Stimulated activated effector memory CD8-positive, alpha-beta T cell treated with anti-CD3 and anti-CD28 coated beads, Interleukin-12 subunit alpha, Interleukin-12 subunit beta, amount 100 ng/mL, for 72 hours (primary cell): ENCODE results near the gene SLCO4A1.
A peak's percentile ranks its signal among the peaks of the same experiment; 100 is the strongest.

Source experiments
- ATAC-seq: fragments of 150-1000 bp; cut with Tn5 transposase; 2 replicates; pipeline ENCODE4 v1.10.0; 2021
- DNase-seq, 2 donors: peaks; one replicate each; pipeline ENCODE4 v3.0.0; 2021 to 2022; ENCODE audit warnings: low spot score in 2 of 2
- H3K27ac Mint-ChIP-seq: one replicate; pipeline ENCODE4 v1.8.0; 2022; ENCODE audit warnings: mild to moderate bottlenecking, mixed read lengths
- H3K36me3 Mint-ChIP-seq: one replicate; pipeline ENCODE4 v1.8.0; 2022; ENCODE audit warnings: mild to moderate bottlenecking, mixed read lengths
- H3K4me1 Mint-ChIP-seq: one replicate; pipeline ENCODE4 v1.8.0; 2022; ENCODE audit warnings: mixed read lengths
- H3K4me3 Mint-ChIP-seq: one replicate; pipeline ENCODE4 v1.8.0; 2022; ENCODE audit warnings: mild to moderate bottlenecking, mixed read lengths
- H3K9me3 Mint-ChIP-seq: one replicate; pipeline ENCODE4 v1.8.0; 2022; ENCODE audit warnings: mixed read lengths

Gene SLCO4A1

GRCh38 chr20:62656919-62657588 lies 14.8 kb downstream of the SLCO4A1 start:
- ATAC-seq: no peak
- H3K36me3 Mint-ChIP-seq: peaks cover 21% of the 10 kb centered on the region
- no peak overlapping the region for H3K4me3 Mint-ChIP-seq
- H3K9me3 Mint-ChIP-seq: no peaks in the 10 kb centered on the region
- peaks cover 7% of the 10 kb centered on the region for H3K4me1 Mint-ChIP-seq
- no peak for DNase-seq
- no peak overlapping the region for H3K27ac Mint-ChIP-seq

GRCh38 chr20:62657589-62657942 lies 15.3 kb downstream of the SLCO4A1 start:
- no peak overlapping the region for H3K27ac Mint-ChIP-seq
- H3K36me3 Mint-ChIP-seq: peaks cover 16% of the 10 kb centered on the region
- no peaks in the 10 kb centered on the region for H3K9me3 Mint-ChIP-seq
- ATAC-seq: no peak
- DNase-seq: no peak
- H3K4me3 Mint-ChIP-seq: no peak overlapping the region
- peaks cover 2% of the 10 kb centered on the region for H3K4me1 Mint-ChIP-seq

- no peak for ATAC-seq
- no peak for DNase-seq
- H3K27ac Mint-ChIP-seq: no peak overlapping the region
- no peak overlapping the region for H3K4me3 Mint-ChIP-seq
- no peaks in the 10 kb centered on the region for H3K9me3 Mint-ChIP-seq
- H3K36me3 Mint-ChIP-seq: peaks cover 18% of the 10 kb centered on the region
- H3K4me1 Mint-ChIP-seq: no peaks in the 10 kb centered on the region
Measured at GRCh38 chr20:62657956-62658355, 15.7 kb downstream of the SLCO4A1 start.

- Mint-ChIP-seq H3K4me1 (no peaks in the 10 kb centered on the region), H3K27ac (no peak overlapping the region), H3K36me3 (peaks cover 21% of the 10 kb centered on the region), H3K4me3 (no peak overlapping the region), H3K9me3 (no peaks in the 10 kb centered on the region)
- ATAC-seq: no peak
- no peak for DNase-seq
Measured at GRCh38 chr20:62658593-62659178, 16.4 kb downstream of the SLCO4A1 start.

GRCh38 chr20:62659488-62660239 lies 17.4 kb downstream of the SLCO4A1 start:
- no peaks in the 10 kb centered on the region for H3K9me3 Mint-ChIP-seq
- DNase-seq (no peak), ATAC-seq (no peak)
- H3K27ac Mint-ChIP-seq: no peak overlapping the region
- H3K36me3 Mint-ChIP-seq: peaks cover 21% of the 10 kb centered on the region
- H3K4me1 Mint-ChIP-seq: no peaks in the 10 kb centered on the region
- no peak overlapping the region for H3K4me3 Mint-ChIP-seq

GRCh38 chr20:62660240-62660615 lies 17.9 kb downstream of the SLCO4A1 start:
- no peaks in the 10 kb centered on the region for H3K9me3 Mint-ChIP-seq
- peaks cover 21% of the 10 kb centered on the region for H3K36me3 Mint-ChIP-seq
- ATAC-seq (no peak), DNase-seq (no peak)
- H3K4me3 Mint-ChIP-seq: no peak overlapping the region
- no peak overlapping the region for H3K27ac Mint-ChIP-seq
- H3K4me1 Mint-ChIP-seq: no peaks in the 10 kb centered on the region

GRCh38 chr20:62660768-62661167 lies 18.5 kb downstream of the SLCO4A1 start:
- Mint-ChIP-seq H3K4me1 (no peaks in the 10 kb centered on the region), H3K9me3 (no peaks in the 10 kb centered on the region), H3K4me3 (no peak overlapping the region), H3K27ac (no peak overlapping the region), H3K36me3 (peaks cover 21% of the 10 kb centered on the region)
- DNase-seq (no peak), ATAC-seq (no peak)

GRCh38 chr20:62661647-62662046 lies 19.3 kb downstream of the SLCO4A1 start:
- Mint-ChIP-seq H3K9me3 (no peaks in the 10 kb centered on the region), H3K36me3 (peaks cover 21% of the 10 kb centered on the region), H3K4me1 (no peaks in the 10 kb centered on the region), H3K27ac (peak overlapping the region; percentile 37), H3K4me3 (no peak overlapping the region)
- ATAC-seq (no peak), DNase-seq (no peak)

- H3K4me1 Mint-ChIP-seq: no peaks in the 10 kb centered on the region
- no peaks in the 10 kb centered on the region for H3K9me3 Mint-ChIP-seq
- peaks cover 24% of the 10 kb centered on the region for H3K36me3 Mint-ChIP-seq
- ATAC-seq (no peak), DNase-seq (no peak)
- H3K4me3 Mint-ChIP-seq: no peak overlapping the region
- H3K27ac Mint-ChIP-seq: no peak overlapping the region
Measured at GRCh38 chr20:62662422-62662821, 20.1 kb downstream of the SLCO4A1 start.

GRCh38 chr20:62663145-62664018 lies 21.1 kb downstream of the SLCO4A1 start:
- H3K4me1 Mint-ChIP-seq: no peaks in the 10 kb centered on the region
- no peaks in the 10 kb centered on the region for H3K9me3 Mint-ChIP-seq
- ATAC-seq: no peak
- H3K27ac Mint-ChIP-seq: peak overlapping the region; percentile 20
- H3K36me3 Mint-ChIP-seq: peaks cover 34% of the 10 kb centered on the region
- no peak overlapping the region for H3K4me3 Mint-ChIP-seq
- no peak for DNase-seq

GRCh38 chr20:62664019-62664971 lies 22.0 kb downstream of the SLCO4A1 start:
- H3K9me3 Mint-ChIP-seq: no peaks in the 10 kb centered on the region
- ATAC-seq: no peak
- peak overlapping the region; percentile 79 for H3K27ac Mint-ChIP-seq
- H3K4me3 Mint-ChIP-seq: no peak overlapping the region
- DNase-seq: no peak
- H3K36me3 Mint-ChIP-seq: peaks cover 30% of the 10 kb centered on the region
- H3K4me1 Mint-ChIP-seq: no peaks in the 10 kb centered on the region

- Mint-ChIP-seq H3K4me1 (no peaks in the 10 kb centered on the region), H3K27ac (peak overlapping the region; percentile 79), H3K4me3 (no peak overlapping the region), H3K9me3 (no peaks in the 10 kb centered on the region), H3K36me3 (peaks cover 28% of the 10 kb centered on the region)
- no peak for DNase-seq
- no peak for ATAC-seq
Measured at GRCh38 chr20:62665153-62665754, 23.0 kb downstream of the SLCO4A1 start.

GRCh38 chr20:62665826-62666735 lies 23.8 kb downstream of the SLCO4A1 start:
- Mint-ChIP-seq H3K27ac (no peak overlapping the region), H3K4me3 (no peak overlapping the region), H3K4me1 (no peaks in the 10 kb centered on the region), H3K9me3 (no peaks in the 10 kb centered on the region), H3K36me3 (peaks cover 32% of the 10 kb centered on the region)
- DNase-seq (no peak), ATAC-seq (no peak)
